ENCODE results near the gene EHMT1.
A peak's percentile ranks its signal among the peaks of the same experiment; 100 is the strongest.
"Not testable (repeated sequence)": the region's sequence is repeated elsewhere in the genome, so short reads cannot be mapped to it uniquely, and the experiment has no call there.

Gene EHMT1

DNA sequence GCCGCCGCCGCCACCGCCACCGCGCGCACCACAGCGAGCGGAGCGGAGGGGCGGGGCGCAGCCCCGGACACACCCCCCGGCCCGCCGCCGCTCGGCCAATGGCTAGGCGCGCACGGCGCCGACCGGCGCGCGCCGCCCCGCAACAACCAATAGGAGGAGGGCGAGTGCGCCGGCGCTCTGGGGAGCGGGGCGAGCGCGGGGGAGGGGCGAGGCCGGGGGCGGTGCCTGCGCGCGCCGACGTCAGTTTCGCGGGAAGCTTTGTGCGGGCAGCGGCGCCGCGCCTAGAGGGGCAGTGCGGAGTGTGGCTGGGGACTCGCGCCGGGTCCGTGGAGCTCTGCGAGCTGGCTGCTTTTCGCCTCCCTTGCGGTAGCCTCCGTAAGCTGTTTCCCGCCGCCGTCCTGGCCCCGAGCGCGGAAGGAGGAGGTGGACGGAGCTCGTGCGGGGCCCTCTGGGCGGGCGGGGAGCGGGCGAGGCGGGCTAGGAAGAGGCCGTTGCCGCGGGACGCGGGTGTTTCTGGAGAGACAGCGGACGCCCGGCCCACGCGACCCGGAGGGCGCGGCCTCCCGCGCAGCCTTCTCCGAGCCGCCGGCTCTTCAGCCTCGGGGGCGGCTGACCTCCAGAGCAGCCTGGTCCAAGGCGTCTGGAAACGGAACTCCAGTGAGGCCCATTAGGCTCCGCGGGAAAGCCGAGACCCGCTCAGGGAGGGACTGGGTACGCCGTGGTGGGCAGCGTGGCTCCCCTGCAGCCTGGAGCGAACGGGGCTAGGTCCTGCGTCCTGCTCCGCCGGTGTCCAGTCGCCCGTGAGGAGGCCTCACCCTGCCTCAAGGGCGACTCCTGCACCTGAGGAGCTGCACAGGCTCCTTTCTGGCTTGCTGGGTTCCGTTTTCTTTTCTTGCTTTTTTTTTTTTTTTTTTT lies 28.1 kb upstream of the EHMT1 start, which contains the start of gene ZMYND19:
TSS of gene ZMYND19 (minus strand) at position 44 of the 915 bp plus-strand sequence. CDS start 249 bp downstream, outside the sequence.
- DNase-seq: peak; percentile 82

GRCh38 chr9:137592767-137593166 lies 26.0 kb upstream of the EHMT1 start:
- DNase-seq: peak; percentile 49

- DNase-seq: no peak
Observed at GRCh38 chr9:137593176-137593575, 25.6 kb upstream of the EHMT1 start.

DNA sequence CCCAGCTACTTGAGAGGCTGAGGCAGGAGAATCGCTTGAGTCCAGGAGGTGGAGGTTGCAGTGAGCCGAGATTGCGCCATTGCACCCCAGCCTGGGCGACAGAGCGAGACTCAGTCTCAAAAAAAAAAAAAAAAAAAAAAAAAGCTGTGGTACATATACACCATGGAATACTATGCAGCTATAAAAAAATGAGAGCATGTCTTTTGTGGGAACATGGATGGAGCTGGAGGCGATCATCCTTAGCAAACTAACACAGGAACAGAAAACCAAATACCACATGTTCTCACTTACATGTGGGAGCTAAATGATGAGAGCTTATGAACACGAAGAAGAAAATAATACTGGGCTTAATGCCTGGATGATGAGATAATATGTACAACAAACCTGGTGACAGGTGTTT lies 22.2 kb upstream of the EHMT1 start:
- DNase-seq: not testable (repeated sequence)

DNA sequence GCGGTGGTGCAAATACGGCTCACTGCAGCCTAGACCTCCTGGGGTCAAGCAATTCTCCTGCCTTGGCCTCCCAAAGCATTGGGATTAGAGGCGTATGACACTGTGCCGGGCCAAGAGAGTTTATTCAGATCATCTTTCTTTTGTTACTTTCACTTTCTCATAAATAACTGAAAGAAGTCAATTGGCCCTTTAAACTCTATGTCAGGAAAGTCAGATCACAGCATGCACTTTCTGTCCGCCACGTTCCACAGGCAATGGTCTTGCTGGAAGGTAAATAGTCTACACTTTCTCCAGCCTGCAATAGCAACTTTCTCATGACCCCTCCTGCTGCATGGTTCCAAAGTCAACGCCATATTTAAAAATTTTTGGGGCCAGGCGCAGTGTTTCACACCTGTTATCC lies 19.9 kb upstream of the EHMT1 start:
- DNase-seq: no peak

GRCh38 chr9:137602661-137603060 lies 16.1 kb upstream of the EHMT1 start:
- DNase-seq: no peak

GRCh38 chr9:137603879-137604278 lies 14.9 kb upstream of the EHMT1 start:
- no peak for DNase-seq

GRCh38 chr9:137604345-137605086 lies 14.3 kb upstream of the EHMT1 start:
- DNase-seq: no peak

GRCh38 chr9:137605121-137606004 lies 13.4 kb upstream of the EHMT1 start, which contains the start of gene ARRDC1:
Gene ARRDC1, plus strand, starts transcription at chr9:137605686. Its CDS starts 32 bp downstream, at chr9:137605718.
- DNase-seq: peak; percentile 87

- no peak for DNase-seq
Observed at GRCh38 chr9:137606005-137606621, 12.7 kb upstream of the EHMT1 start.

- no peak for DNase-seq
Observed at GRCh38 chr9:137606734-137607138, 12.1 kb upstream of the EHMT1 start.

- no peak for DNase-seq
Observed at GRCh38 chr9:137607141-137607857, 11.5 kb upstream of the EHMT1 start.

DNA sequence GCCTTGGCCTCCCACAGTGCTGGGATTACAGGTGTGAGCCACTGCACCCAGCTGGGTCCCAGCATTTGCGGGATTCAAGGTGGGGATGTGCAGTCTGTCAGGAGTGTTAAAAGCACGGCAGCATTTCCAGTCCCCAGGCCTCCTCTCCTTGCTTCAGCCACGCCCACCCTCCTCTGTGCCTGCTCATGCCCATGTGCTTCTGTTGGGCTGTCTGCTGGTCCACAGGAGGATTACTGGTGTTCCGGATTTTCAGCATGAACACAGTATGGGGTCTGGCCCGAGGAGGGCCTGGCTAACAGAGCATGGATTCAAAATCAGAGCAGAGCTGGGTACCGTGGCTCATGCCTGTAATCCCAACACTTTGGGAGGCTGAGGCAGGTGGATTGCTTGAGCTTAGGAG lies 7.9 kb upstream of the EHMT1 start:
- no peak for DNase-seq

GRCh38 chr9:137611623-137612609 lies 6.9 kb upstream of the EHMT1 start:
- DNase-seq: peak; percentile 73

DNA sequence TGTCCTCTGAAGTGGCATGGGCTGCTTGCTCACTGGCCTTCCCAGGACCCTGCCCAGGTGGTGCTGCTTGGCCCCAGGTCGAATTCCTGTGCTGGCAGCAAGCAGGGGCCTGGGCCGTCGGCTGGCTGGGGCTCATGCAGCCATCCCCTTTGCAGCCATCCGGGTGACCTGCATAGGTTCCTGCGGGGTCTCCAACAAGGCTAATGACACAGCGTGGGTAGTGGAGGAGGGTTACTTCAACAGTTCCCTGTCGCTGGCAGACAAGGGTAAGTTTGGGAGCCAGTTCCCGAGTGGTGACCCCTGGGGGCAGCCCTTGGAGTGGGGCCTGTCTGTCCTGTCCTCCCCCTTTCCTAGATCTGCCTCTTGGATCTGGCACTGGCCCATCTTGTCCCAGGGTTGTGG lies 6.1 kb upstream of the EHMT1 start:
- no peak for DNase-seq

DNA sequence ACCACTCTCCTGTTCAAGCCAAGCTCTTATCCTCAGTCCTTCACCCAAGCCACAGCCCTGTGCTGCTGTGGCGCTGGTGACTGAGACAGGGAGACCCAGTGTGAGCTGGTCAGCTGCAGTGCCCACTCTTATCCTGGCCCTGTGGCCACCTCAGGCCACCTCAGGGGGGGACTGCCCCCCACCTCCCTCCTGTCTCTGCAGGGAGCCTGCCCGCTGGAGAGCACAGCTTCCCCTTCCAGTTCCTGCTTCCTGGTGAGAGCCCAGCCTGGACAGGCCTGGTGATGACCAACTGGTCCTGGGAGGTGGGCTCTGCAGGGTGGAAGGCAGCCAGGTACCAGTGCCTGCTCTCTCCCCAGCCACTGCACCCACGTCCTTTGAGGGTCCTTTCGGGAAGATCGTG lies 5.5 kb upstream of the EHMT1 start:
- no peak for DNase-seq

DNA sequence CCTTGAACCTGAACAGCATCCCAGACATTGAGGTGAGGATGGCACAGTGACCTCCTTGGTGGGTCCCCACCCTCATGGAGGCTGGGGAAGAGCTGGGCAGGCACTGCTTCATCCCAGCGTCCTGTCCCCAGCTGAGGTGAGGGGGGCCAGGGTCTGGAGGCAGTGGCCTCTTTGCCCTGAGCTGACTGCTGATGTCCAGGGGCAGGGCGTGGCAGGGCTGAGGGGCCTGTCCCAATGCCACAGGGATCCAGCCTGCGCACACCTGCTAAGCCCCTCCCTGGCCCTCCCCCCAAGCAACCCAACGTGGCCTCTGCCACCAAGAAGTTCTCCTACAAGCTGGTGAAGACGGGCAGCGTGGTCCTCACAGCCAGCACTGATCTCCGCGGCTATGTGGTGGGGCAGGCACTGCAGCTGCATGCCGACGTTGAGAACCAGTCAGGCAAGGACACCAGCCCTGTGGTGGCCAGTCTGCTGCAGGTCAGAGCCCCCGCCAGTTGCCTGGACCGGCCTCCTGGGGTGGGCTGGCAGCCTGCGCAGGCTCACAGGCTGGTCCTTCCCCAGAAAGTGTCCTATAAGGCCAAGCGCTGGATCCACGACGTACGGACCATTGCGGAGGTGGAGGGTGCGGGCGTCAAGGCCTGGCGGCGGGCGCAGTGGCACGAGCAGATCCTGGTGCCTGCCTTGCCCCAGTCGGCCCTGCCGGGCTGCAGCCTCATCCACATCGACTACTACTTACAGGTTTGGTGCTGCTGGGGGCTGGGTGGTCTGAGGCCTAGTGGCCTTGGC lies 4.9 kb upstream of the EHMT1 start:
- no peak for DNase-seq

GRCh38 chr9:137614631-137615386 lies 4.0 kb upstream of the EHMT1 start:
- DNase-seq: no peak

DNA sequence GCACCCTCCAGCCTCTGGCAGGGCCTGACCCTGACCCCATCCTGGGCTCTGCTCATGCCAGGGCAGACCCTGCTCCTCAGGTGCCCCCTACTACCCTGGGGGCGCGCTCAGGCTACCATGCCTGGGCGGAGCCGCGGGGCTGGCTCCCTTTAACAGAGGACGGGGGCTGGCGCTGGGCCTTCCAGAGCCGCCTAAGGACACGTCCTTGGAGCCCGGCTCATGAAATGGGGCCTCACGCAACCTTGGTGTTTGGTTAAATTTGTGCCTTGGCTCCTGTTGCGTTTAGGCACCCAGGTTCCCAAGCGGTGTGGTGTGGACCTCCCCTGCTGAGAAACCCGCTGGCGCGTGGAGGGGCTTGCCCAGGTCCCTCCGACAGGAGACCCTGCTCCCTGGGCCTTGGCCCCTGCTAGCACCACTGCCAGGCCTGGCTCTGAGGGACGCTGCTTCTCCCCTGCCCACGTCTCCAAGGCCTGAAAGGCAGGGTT lies 3.4 kb upstream of the EHMT1 start:
- no peak for DNase-seq
